GM18867 (cell line): Measurements from ENCODE around the gene DOK4.
"Not testable (repeated sequence)": the region's sequence is repeated elsewhere in the genome, so short reads cannot be mapped to it uniquely, and the experiment has no call there.

Experiments
- ATAC-seq: cut with Tn5 transposase; IDR thresholded peaks from one replicate; pipeline ENCODE4 v1.9.1; 2021; ENCODE audit warnings: mild to moderate bottlenecking, moderate library complexity; ENCODE audit not compliant: unreplicated experiment

DOK4 gene

GRCh38 chr16:57452021-57452420, 34.3 kb downstream of the DOK4 start:
- no peak for ATAC-seq

DNA sequence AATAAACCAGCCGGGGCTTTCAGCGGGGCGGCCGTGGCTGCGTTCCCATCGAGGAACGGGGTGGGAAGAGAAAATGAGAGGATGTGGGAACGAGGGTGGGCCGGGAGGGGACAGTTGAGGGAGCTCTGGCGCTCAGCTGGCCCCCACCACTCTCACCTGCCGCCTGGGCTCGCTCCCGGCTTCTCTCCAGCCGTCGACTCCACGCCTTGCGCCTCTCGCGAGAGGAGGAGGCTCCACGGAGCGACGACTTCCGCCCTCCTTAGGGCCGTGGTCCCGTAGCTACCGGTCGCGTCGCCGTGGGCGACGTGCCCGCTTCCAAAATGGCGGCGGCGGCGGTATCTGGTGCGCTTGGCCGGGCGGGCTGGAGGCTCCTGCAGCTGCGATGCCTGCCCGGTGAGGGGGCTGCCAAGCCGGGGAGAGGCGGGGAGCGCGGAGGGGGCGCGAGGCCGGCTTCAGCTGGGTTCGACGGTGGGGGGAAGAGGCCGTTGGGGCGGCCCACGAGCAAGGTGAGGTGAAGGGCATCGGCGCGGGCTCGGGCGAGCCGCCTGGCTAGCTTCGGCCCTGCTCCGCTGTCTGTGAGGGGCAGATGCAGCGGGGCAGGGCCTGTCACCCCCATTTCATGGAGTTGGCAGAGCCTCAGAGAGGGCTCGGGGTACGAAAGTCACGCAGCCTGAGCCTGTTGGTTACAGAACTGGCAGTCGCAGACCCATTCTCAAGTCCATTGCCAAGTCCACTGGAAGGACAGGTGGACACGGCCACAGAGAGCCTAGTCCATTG, 38.9 kb downstream of the DOK4 start, which contains the start of the genes CIAPIN1 and COQ9:
Gene CIAPIN1 (minus strand): TSS at position 200 of the 777 bp plus-strand sequence. CDS start 6,457 bp downstream, outside the sequence.
Gene COQ9 (plus strand): TSS at position 294 of the 777 bp plus-strand sequence. CDS start 27 bp downstream, at position 321.
- ATAC-seq = peak; percentile 98

DNA sequence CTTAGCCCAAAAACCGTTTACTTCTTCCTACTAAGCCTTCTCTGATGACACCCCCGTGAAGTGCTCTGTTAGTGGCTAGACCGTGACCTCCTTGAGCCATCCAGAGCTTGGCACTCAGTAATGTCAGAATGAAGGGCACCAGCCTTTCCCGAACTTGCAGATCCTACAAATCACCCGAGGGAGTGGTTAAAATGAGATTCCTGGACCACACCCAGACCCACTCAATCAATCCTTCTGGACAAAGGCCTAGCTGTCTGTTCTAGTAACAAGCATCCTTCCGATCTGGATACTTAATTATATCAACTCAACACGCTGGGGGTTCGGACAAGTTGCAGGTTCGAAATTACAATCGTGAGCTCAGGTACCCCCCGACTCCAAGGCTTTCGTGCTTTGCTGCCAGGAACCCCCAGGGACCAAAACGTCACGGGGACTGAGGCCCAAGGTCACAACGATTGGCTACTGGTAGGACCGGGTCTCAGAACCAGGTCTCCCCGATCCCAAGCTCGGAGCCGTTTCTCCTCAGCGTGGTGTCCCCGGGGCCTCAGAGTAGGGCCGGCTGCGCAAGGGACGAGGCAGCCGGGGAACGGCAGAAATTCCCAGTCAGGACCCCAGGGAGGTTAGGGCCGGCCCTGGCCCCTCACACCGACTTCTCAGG, 39.6 kb downstream of the DOK4 start:
- ATAC-seq = peak; percentile 40

DNA sequence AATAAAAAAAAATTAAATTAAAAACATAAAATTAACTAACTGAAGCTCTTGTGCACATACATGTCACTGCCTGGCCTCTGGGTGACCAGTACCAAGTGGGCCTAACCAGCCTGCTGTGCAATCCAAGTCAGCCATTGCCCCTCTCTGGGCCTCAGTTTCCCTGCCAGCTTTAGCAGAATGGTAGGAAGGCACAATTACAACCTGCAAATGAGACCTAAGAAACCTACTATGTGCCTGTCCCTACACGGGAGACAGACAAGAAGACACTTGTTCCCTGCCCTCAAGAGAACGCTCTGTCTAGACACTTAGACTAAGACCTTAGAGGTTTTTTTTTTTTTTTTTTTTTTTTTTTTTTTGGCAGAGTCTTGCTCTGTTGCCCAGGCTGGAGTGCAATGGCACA, 40.8 kb downstream of the DOK4 start:
- no peak for ATAC-seq

- no peak for ATAC-seq
These were observed 41.6 kb downstream of the DOK4 start for GRCh38 chr16:57444711-57445110.

- not testable (repeated sequence) for ATAC-seq
These were observed 45.7 kb downstream of the DOK4 start for GRCh38 chr16:57440551-57440950.

- not testable (repeated sequence) for ATAC-seq
These were observed 46.3 kb downstream of the DOK4 start for GRCh38 chr16:57439947-57440346.

DNA sequence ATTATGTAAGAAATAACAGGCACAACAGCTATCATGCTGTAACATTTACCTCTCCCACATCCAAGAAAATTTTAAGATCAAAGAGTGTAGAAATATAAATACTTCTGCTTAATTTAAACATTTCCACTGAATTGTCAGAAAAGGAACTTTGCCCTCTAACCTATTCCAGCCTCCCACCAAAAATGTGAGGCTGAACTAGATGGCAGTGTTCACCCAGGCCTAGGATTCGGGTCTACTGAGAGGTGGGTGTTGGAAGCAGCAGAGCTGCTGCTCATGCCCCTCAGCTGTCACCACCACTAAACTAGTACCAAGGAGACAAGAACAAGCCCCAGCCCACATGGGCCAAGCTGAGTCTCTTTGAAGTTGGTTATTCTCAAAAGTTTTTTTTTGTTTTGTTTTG, 50.5 kb downstream of the DOK4 start:
- no peak for ATAC-seq

DNA sequence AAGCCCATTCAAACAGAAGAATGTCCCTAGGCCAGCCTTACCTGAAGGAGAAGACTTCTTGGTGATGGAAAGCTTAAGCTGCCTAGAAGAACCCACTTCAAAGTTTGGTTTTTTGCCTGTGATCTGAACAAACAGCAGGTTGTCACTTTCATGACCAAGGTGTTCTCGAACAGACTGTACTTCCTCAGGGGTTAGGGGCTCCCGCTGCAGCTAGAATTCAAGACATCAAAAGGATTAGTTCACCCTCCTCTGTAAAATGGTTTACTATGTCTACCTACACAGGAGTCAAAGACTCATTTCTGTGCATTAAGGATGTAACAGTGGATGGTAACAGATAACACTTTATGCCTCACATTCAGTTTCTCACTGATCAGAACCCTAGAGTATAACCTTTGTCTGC, 52.3 kb downstream of the DOK4 start:
- no peak for ATAC-seq

DNA sequence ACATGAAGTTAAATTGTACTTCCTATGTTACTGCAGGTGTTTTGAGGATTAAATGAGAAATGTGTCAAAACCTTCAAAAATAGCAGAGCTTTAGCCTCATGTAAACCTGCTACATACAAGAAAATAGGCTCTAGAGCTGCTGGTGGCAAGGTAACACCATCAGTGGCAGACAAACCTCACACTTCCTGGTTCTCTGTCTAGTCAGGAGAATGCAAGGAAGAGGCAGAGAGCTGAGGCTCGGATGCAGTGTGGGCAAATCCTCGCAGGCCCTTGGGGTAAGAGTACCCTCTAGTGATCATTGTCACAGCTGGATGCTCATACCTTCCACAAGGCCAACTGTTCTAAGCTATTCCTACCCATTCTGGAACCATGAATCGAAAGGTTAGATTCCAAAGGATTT, 53.3 kb downstream of the DOK4 start:
- no peak for ATAC-seq

DNA sequence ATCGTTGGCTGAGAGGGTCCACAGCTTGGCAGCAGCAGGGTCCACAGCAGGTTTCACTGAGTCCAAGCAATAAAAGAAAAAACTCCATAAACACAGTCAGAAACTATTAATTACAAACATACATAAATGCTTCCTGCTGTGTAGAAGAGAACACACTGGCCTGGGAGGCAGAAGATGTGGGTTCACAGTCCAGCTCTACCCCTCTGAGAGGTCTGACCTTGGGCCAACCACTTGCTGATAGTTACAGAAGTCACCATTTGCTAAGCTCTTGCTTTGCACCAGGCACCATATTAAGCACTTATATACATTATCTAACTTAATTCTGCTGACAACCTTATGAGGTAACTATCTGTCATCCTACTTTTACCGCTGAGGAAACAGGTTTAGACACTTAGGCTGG, 53.8 kb downstream of the DOK4 start:
- no peak for ATAC-seq

DNA sequence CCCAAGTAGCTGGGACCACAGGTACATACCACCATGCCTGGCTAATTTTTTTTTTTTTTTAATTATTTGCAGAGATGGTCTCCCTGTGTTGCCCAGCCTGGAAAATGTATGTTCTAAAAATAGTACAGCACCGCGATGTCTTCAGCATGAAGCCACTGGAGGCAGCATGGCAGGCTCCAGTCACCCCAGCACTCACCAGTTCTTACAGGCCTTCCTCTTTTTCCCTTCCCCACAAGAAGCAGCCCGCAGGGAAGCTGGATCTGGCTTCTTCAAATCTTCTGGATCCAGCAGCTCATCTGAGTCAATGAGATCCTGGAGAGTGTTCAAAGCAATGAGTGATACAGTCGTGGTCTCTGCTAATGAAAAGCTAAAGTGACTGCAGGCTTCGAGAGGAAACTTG, 55.3 kb downstream of the DOK4 start:
- no peak for ATAC-seq

GRCh38 chr16:57427824-57428223, 58.5 kb downstream of the DOK4 start:
- ATAC-seq = no peak

GRCh38 chr16:57427307-57427706, 59.0 kb downstream of the DOK4 start:
- no peak for ATAC-seq

DNA sequence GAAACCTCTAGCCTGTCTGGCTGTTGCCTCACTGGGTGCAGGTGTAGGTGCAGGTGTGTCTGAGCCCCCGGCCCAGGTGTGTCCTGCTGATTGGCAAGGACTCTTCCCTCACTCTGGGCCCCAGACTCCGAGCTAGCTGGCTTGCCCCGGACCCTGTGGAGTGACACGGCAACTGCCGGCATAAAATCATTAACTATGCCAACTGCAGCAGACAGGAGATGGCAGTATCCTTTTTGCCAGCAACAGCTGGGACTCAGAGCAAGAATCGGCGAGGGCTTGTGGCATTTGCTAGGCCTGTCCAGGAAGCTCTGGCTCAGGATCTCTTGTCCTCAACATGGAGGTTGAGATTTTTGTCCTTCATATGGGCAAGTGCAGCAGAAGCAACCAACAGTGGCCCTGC, 59.9 kb downstream of the DOK4 start:
- ATAC-seq = no peak

- no peak for ATAC-seq
These were observed 61.7 kb downstream of the DOK4 start for GRCh38 chr16:57424583-57424982.

DNA sequence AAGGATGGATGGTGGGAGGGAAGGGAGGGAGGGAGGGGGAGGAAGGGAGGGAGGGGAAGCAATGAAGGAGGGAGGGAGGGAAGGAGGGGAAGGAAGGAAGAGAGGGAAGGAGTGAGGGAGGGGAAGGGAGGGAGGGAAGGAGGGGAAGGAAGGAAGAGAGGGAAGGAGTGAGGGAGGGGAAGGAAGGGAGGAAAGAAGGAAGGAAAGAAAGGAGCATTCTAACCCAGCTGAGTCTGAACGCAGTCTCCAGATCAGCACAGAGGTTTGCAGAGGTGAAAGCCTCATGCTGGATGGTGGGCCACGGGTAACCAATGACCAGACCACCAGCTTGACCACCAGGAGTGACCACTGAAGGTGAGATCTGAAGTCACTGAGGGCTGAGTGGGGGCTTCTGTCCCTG, 63.1 kb downstream of the DOK4 start:
- no peak for ATAC-seq

- no peak for ATAC-seq
These were observed 64.0 kb downstream of the DOK4 start for GRCh38 chr16:57422026-57422944.
